Transverse colon (tissue), 4 donors: ENCODE data around the gene BCL11B.

Experiments
- EP300 ChIP-seq: sonication (generic); formaldehyde crosslinking; IDR thresholded peaks from one replicate; pipeline ENCODE4 v1.6.1; 2017; ENCODE audit warnings: antibody characterized with exemption, low read depth
- POLR2A ChIP-seq: fragments of 450-650 bp; IDR thresholded peaks from one replicate; pipeline ENCODE4 v1.6.1; 2016; ENCODE audit warnings: antibody characterized with exemption, mild to moderate bottlenecking, moderate library complexity
- POLR2AphosphoS5 ChIP-seq, 3 donors: sonication (generic); formaldehyde crosslinking; IDR thresholded peaks; one replicate each; pipeline ENCODE4 v1.6.1; 2016; ENCODE audit warnings: antibody characterized with exemption in 3 of 3
- TF ChIP-seq, protein P1 (sequence below), 5 experiments: fragments of 200-600 bp in 3 of 5; fragments of 450-650 bp in 2 of 5; sonication (generic) in 3 of 5; IDR thresholded peaks; 1 replicate in 2 of 5; 2 replicates in 3 of 5; pipeline ENCODE4 v1.5.1; 2016 to 2017; ENCODE audit warnings: antibody characterized with exemption in 5 of 5, inconsistent platforms in 3 of 5, mild to moderate bottlenecking in 2 of 5, moderate library complexity in 1 of 5

DNA sequence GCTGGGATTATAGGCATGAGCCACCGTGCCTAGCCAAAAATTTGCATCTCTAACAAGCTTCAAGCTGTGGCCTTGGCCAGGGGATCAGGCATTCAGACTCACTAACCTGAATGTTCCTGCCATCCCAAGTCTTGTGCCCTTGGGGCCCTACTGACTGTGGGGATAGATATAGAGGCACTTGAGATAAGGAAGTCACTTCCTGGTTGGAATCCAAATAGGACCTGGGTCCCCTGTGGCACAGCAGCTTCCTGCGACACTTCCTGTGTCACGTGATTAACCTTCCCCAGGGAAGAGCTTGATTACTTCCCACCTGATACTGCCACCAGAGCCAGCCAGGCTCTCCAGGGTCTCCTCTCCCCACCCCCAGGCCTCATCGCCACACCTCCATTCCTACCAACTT, 128.2 kb downstream of the BCL11B start:
- no peak for TF ChIP-seq POLR2A
- TF ChIP-seq, protein P1, sequence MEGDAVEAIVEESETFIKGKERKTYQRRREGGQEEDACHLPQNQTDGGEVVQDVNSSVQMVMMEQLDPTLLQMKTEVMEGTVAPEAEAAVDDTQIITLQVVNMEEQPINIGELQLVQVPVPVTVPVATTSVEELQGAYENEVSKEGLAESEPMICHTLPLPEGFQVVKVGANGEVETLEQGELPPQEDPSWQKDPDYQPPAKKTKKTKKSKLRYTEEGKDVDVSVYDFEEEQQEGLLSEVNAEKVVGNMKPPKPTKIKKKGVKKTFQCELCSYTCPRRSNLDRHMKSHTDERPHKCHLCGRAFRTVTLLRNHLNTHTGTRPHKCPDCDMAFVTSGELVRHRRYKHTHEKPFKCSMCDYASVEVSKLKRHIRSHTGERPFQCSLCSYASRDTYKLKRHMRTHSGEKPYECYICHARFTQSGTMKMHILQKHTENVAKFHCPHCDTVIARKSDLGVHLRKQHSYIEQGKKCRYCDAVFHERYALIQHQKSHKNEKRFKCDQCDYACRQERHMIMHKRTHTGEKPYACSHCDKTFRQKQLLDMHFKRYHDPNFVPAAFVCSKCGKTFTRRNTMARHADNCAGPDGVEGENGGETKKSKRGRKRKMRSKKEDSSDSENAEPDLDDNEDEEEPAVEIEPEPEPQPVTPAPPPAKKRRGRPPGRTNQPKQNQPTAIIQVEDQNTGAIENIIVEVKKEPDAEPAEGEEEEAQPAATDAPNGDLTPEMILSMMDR (IDR thresholded peaks at IDR 0.05), result no peak
- no peak for TF ChIP-seq POLR2AphosphoS5 (IDR thresholded peaks at IDR 0.05)
- no peak for TF ChIP-seq EP300
